ENCODE measurements around the gene DNAJA1. TPM values are rescaled to one million over a fixed set of nuclear protein-coding genes. Genes with fewer than 3 reads are reported as not detected.
"Not testable (repeated sequence)": the region's sequence is repeated elsewhere in the genome, so short reads cannot be mapped to it uniquely, and the experiment has no call there.

Gene DNAJA1
- total RNA-seq, 1 donor from 2014 or later: 112 TPM

GRCh38 chr9:33080534-33080933 lies 55.5 kb downstream of the DNAJA1 start:
- no peak for DNase-seq (ENCODE audit: low spot score)

GRCh38 chr9:33081128-33081851 lies 56.2 kb downstream of the DNAJA1 start:
- DNase-seq (ENCODE audit: low spot score): no peak

GRCh38 chr9:33082128-33082527 lies 57.1 kb downstream of the DNAJA1 start:
- DNase-seq (ENCODE audit: low spot score): no peak

GRCh38 chr9:33082538-33083326 lies 57.7 kb downstream of the DNAJA1 start:
- no peak for DNase-seq (ENCODE audit: low spot score)

GRCh38 chr9:33085672-33086071 lies 60.6 kb downstream of the DNAJA1 start:
- DNase-seq (ENCODE audit: low spot score): not testable (repeated sequence)

Other genes with a start within 250 kb of the DNAJA1 start
- gene TMEM215, start 241.7 kb upstream of the DNAJA1 start, total RNA-seq: not detected
- gene APTX, start 23.6 kb upstream of the DNAJA1 start, total RNA-seq: 17.6 TPM
- 17.6 TPM for gene SMU1, start 51.4 kb downstream of the DNAJA1 start, total RNA-seq
- gene B4GALT1, start 142.1 kb downstream of the DNAJA1 start, total RNA-seq: 115 TPM
- not detected for gene SPINK4, start 214.9 kb downstream of the DNAJA1 start, total RNA-seq
- 131 TPM for gene BAG1, start 239.4 kb downstream of the DNAJA1 start, total RNA-seq
- 52.0 TPM for gene CHMP5, start 239.8 kb downstream of the DNAJA1 start, total RNA-seq

Measured in mesenteric fat pad (tissue), 1 donor.